ENCODE results near the gene ATP8A2.

DNA sequence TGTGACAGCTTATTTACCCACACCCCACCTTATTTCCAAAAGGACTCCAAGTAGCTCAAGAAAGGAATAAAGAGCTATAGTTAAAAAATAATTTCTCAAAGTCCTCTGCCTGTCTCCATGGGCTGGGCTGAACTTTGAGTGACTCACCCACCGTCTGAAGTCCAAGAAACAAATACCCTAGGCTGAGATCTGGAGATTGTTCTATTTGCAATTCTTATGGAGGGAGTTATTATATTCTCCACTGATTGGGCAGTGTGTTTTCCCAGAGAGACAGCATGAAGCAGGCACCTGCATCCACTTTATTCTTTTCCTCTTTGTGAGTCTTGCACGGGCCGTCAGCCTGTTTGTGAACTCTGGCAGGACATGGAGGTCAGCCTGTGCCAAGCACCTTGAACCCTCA is 616.9 kb downstream of the ATP8A2 start:
- TF ChIP-seq POLR2A (IDR thresholded peaks at IDR 0.05) (no peak), CTCF (IDR thresholded peaks at IDR 0.05 in 4 of 5, conservative IDR thresholded peaks at IDR 0.05 in 1 of 5) (no peak)
